Gastroesophageal sphincter (tissue), 3 donors: ENCODE results near the gene GPC1.

ENCODE experiments used
- CTCF ChIP-seq, 4 experiments: fragments of 200-600 bp in 2 of 4; fragments of 450-650 bp in 2 of 4; sonication (generic) in 1 of 4; IDR thresholded peaks; one replicate each; pipeline ENCODE4 v1.5.1; 2017 to 2019; ENCODE audit warnings: antibody characterized with exemption in 4 of 4, mild to moderate bottlenecking in 2 of 4, moderate library complexity in 2 of 4
- EP300 ChIP-seq: sonication (generic); formaldehyde crosslinking; IDR thresholded peaks from one replicate; pipeline ENCODE4 v1.6.1; 2017; ENCODE audit warnings: antibody characterized with exemption, mild to moderate bottlenecking
- POLR2A ChIP-seq, 2 donors: fragments of 450-650 bp; IDR thresholded peaks; one replicate each; pipeline ENCODE4 v1.6.1; 2017; ENCODE audit warnings: antibody characterized with exemption in 2 of 2, mild to moderate bottlenecking in 2 of 2, moderate library complexity in 1 of 2
- POLR2AphosphoS5 ChIP-seq: sonication (generic); formaldehyde crosslinking; IDR thresholded peaks from one replicate; pipeline ENCODE4 v1.6.1; 2017; ENCODE audit warnings: antibody characterized with exemption

- TF ChIP-seq CTCF (IDR thresholded peaks at IDR 0.05) (no peak), POLR2AphosphoS5 (no peak), POLR2A (IDR thresholded peaks at IDR 0.05) (no peak), EP300 (no peak)
Observed at GRCh38 chr2:240413813-240414429, 21.5 kb upstream of the GPC1 start.
